H1 (cell line): ENCODE results near the gene ZNF316. TPM values are rescaled to one million over a fixed set of nuclear protein-coding genes. Genes with fewer than 3 reads are reported as not detected.

Source experiments
- CTCF ChIA-PET: fragments of 300-600 bp; sonication (Branson Sonifier 250); formaldehyde crosslinking; loops from one replicate; lab custom pipeline; 2021; ENCODE audit not compliant: partially characterized antibody; lab: Charles Lee
- POLR2A ChIA-PET: fragments of 300-600 bp; sonication (Branson Sonifier 250); formaldehyde crosslinking; loops from one replicate; lab custom pipeline; 2021; ENCODE audit warnings: inconsistent platforms; ENCODE audit not compliant: partially characterized antibody; lab: Charles Lee
- DNase-seq, 2 experiments: peaks; one replicate each; pipeline versions ENCODE4 v3.0.0 to v3.0.0-alpha.2; 2010 to 2022; ENCODE audit warnings: low spot score in 2 of 2, low read depth in 1 of 2, mixed read lengths in 1 of 2
- FAIRE-seq: peaks from 2 replicates; lab custom pipeline; 2011; peaks lifted over from hg19 to GRCh38; lab: Jason Lieb, UNC
- H2AFZ ChIP-seq: 2 replicates; pipeline ENCODE4 v1.8.1; 2012; ENCODE audit warnings: low read length, inconsistent platforms
- H2AK5ac ChIP-seq: 2 replicates; pipeline ENCODE4 v1.6.1; 2013; ENCODE audit warnings: low read depth, low read length
- H2BK120ac ChIP-seq: replicated peaks from 2 replicates; pipeline ENCODE3; 2013; ENCODE audit warnings: low read depth, low read length, inconsistent platforms
- H2BK12ac ChIP-seq: 2 replicates; pipeline ENCODE4 v1.6.1; 2013; ENCODE audit warnings: low read depth, low read length
- H2BK15ac ChIP-seq: 2 replicates; pipeline ENCODE4 v1.6.1; 2013; ENCODE audit warnings: low read length
- H2BK20ac ChIP-seq: 2 replicates; pipeline ENCODE4 v1.6.1; 2013; ENCODE audit warnings: low read length
- H2BK5ac ChIP-seq: 2 replicates; pipeline ENCODE4 v1.6.1; 2013; ENCODE audit warnings: low read depth, low read length
- H3K14ac ChIP-seq: 2 replicates; pipeline ENCODE4 v1.6.1; 2013; ENCODE audit warnings: inconsistent platforms; ENCODE audit not compliant: insufficient read length
- H3K18ac ChIP-seq: 2 replicates; pipeline ENCODE4 v1.6.1; 2013; ENCODE audit warnings: low read length; ENCODE audit errors: extremely low read depth
- H3K23ac ChIP-seq: 2 replicates; pipeline ENCODE4 v1.6.1; 2013; ENCODE audit warnings: inconsistent platforms; ENCODE audit not compliant: insufficient read length
- H3K23me2 ChIP-seq: 2 replicates; pipeline ENCODE4 v1.6.1; 2013; ENCODE audit warnings: low read depth, low read length
- H3K27ac ChIP-seq: 2 replicates; pipeline ENCODE4 v1.6.1; 2011; ENCODE audit warnings: low read depth, low read length, inconsistent platforms
- H3K27me3 ChIP-seq, 4 experiments: replicated peaks in 1 of 4; 1 replicate in 1 of 4; 2 replicates in 3 of 4; pipeline versions ENCODE4 v1.6.1 to v1.8.1; 2011 to 2013; ENCODE audit warnings: low read length in 3 of 4, mild to moderate bottlenecking in 3 of 4, inconsistent platforms in 2 of 4, mixed read lengths in 2 of 4, moderate library complexity in 1 of 4; ENCODE audit not compliant: control insufficient read depth in 3 of 4, insufficient read depth in 3 of 4; ENCODE audit errors: extremely low read depth in 1 of 4
- H3K36me3 ChIP-seq, 4 experiments: 2 replicates each; pipeline versions ENCODE4 v1.6.1 to v1.8.1; 2011 to 2013; ENCODE audit warnings: mild to moderate bottlenecking in 4 of 4, low read length in 3 of 4, moderate library complexity in 2 of 4, control low read depth in 1 of 4, inconsistent platforms in 1 of 4; ENCODE audit not compliant: insufficient read depth in 4 of 4, control insufficient read depth in 2 of 4
- H3K4ac ChIP-seq: replicated peaks from 2 replicates; pipeline ENCODE3; 2013; ENCODE audit warnings: low read length, low read depth, mixed read lengths, inconsistent platforms; ENCODE audit not compliant: insufficient read length
- H3K4me1 ChIP-seq, 4 experiments: replicated peaks in 1 of 4; 1 replicate in 1 of 4; 2 replicates in 3 of 4; pipeline versions ENCODE4 v1.6.1 to v1.8.1; 2011 to 2013; ENCODE audit warnings: low read length in 3 of 4, inconsistent platforms in 2 of 4, mixed read lengths in 1 of 4; ENCODE audit not compliant: insufficient read depth in 4 of 4, control insufficient read depth in 3 of 4
- H3K4me2 ChIP-seq, 2 experiments: 2 replicates each; pipeline versions ENCODE4 v1.6.1 to v1.8.1; 2011 to 2013; ENCODE audit warnings: low read depth in 2 of 2, low read length in 2 of 2, control low read depth in 1 of 2, inconsistent platforms in 1 of 2, mild to moderate bottlenecking in 1 of 2; ENCODE audit not compliant: insufficient read depth in 1 of 2
- H3K4me3 ChIP-seq, 4 experiments: fragments of 200-600, 300-600 bp in 1 of 4; sonication (generic), shearing (Covaris generic), sonication (Bioruptor Twin) in 1 of 4; 2 replicates each; pipeline versions ENCODE4 v1.5.1 to v1.8.1; 2011 to 2016; ENCODE audit warnings: low read length in 4 of 4, low read depth in 3 of 4, control low read depth in 2 of 4, inconsistent platforms in 2 of 4, mild to moderate bottlenecking in 2 of 4, mixed read lengths in 1 of 4, moderate library complexity in 1 of 4; ENCODE audit not compliant: insufficient read depth in 2 of 4; ENCODE audit errors: extremely low read depth in 1 of 4
- H3K56ac ChIP-seq: replicated peaks from 2 replicates; pipeline ENCODE3; 2013; ENCODE audit warnings: low read depth, mild to moderate bottlenecking, mixed read lengths, low read length, inconsistent platforms; ENCODE audit not compliant: insufficient read length
- H3K79me1 ChIP-seq: 2 replicates; pipeline ENCODE4 v1.6.1; 2013; ENCODE audit warnings: low read depth, low read length, control low read depth
- H3K79me2 ChIP-seq, 2 experiments: 2 replicates each; pipeline versions ENCODE4 v1.6.1 to v1.8.1; 2012 to 2013; ENCODE audit warnings: low read length in 2 of 2, mild to moderate bottlenecking in 2 of 2, inconsistent platforms in 1 of 2; ENCODE audit not compliant: insufficient read depth in 2 of 2, control insufficient read depth in 1 of 2
- H3K9ac ChIP-seq, 4 experiments: replicated peaks in 1 of 4; 1 replicate in 1 of 4; 2 replicates in 3 of 4; pipeline versions ENCODE4 v1.6.1 to v1.8.1; 2011 to 2013; ENCODE audit warnings: low read depth in 3 of 4, low read length in 3 of 4, control low read depth in 2 of 4, mild to moderate bottlenecking in 2 of 4, moderate library complexity in 2 of 4, inconsistent platforms in 1 of 4; ENCODE audit errors: extremely low read depth in 1 of 4
- H3K9me3 ChIP-seq, 2 experiments: 2 replicates each; pipeline versions ENCODE4 v1.6.1 to v1.8.1; 2012 to 2013; ENCODE audit warnings: mild to moderate bottlenecking in 2 of 2, moderate library complexity in 2 of 2, control low read depth in 1 of 2, inconsistent platforms in 1 of 2, low read depth in 1 of 2, low read length in 1 of 2, mixed read lengths in 1 of 2; ENCODE audit not compliant: insufficient read depth in 2 of 2
- H4K20me1 ChIP-seq, 2 experiments: replicated peaks in 1 of 2; 2 replicates each; pipeline versions ENCODE3 to v1.8.1; 2011 to 2013; ENCODE audit warnings: inconsistent platforms in 2 of 2, low read length in 2 of 2, mild to moderate bottlenecking in 1 of 2; ENCODE audit not compliant: insufficient read depth in 2 of 2, control insufficient read depth in 1 of 2
- H4K5ac ChIP-seq: 2 replicates; pipeline ENCODE4 v1.6.1; 2013; ENCODE audit warnings: low read length, low read depth, mixed read lengths, inconsistent platforms; ENCODE audit not compliant: insufficient read length
- H4K8ac ChIP-seq: 2 replicates; pipeline ENCODE4 v1.8.0; 2013; ENCODE audit warnings: mild to moderate bottlenecking, moderate library complexity, low read length, inconsistent platforms; ENCODE audit not compliant: insufficient read depth; ENCODE audit errors: extremely low read depth
- H4K91ac ChIP-seq: replicated peaks from 2 replicates; pipeline ENCODE3; 2013; ENCODE audit warnings: low read length, mixed read lengths, inconsistent platforms; ENCODE audit not compliant: insufficient read length
- ATF2 ChIP-seq: IDR thresholded peaks from 2 replicates; pipeline ENCODE4 v1.6.1; 2012; ENCODE audit warnings: low read length, inconsistent platforms
- BACH1 ChIP-seq: IDR thresholded peaks from 2 replicates; pipeline ENCODE4 v1.6.1; 2012; ENCODE audit warnings: low read length, improper control_type of control experiment
- CEBPB ChIP-seq: IDR thresholded peaks from 2 replicates; pipeline ENCODE4 v1.6.1; 2012; ENCODE audit warnings: low read depth, low read length
- GTF2F1 ChIP-seq: IDR thresholded peaks from 2 replicates; pipeline ENCODE4 v1.6.1; 2012; ENCODE audit warnings: low read depth, low read length, improper control_type of control experiment, borderline replicate concordance
- JUN ChIP-seq: IDR thresholded peaks from 2 replicates; pipeline ENCODE4 v1.6.1; 2011; ENCODE audit warnings: low read depth, mild to moderate bottlenecking, improper control_type of control experiment, low read length
- POU5F1 ChIP-seq: IDR thresholded peaks from 2 replicates; pipeline ENCODE4 v1.6.1; 2011; ENCODE audit warnings: low read depth, mild to moderate bottlenecking, low read length, moderate library complexity
- RXRA ChIP-seq: IDR thresholded peaks from 2 replicates; pipeline ENCODE4 v1.6.1; 2011; ENCODE audit warnings: low read depth, mild to moderate bottlenecking, low read length, moderate library complexity; ENCODE audit not compliant: insufficient read depth
- SIX5 ChIP-seq: IDR thresholded peaks from 2 replicates; pipeline ENCODE4 v1.6.1; 2011; ENCODE audit warnings: mild to moderate bottlenecking, low read depth, low read length
- SRF ChIP-seq: IDR thresholded peaks from 2 replicates; pipeline ENCODE4 v1.6.1; 2011; ENCODE audit warnings: mild to moderate bottlenecking, low read depth, low read length, moderate library complexity
- USF2 ChIP-seq: IDR thresholded peaks from 2 replicates; pipeline ENCODE4 v1.6.1; 2011; ENCODE audit warnings: low read length, improper control_type of control experiment
- WGBS, 2 experiments: shearing (Covaris generic) in 1 of 2; methylation state at CpG; one replicate each; pipeline versions ENCODE4 v1.1.6 to v1.1.7; 2013 to 2015; ENCODE audit warnings: low lambda C conversion rate in 2 of 2, mixed read lengths in 2 of 2, inconsistent platforms in 1 of 2, low coverage in 1 of 2, missing lambda C conversion rate in 1 of 2; ENCODE audit not compliant: insufficient replicate concordance in 2 of 2, insufficient coverage in 1 of 2, insufficient read length in 1 of 2; ENCODE audit errors: extremely low coverage in 1 of 2, missing lambda C conversion rate in 1 of 2; 5-methylcytosine and 5-hydroxymethylcytosine counted together
- polyA plus RNA-seq, 7 experiments: library from polyadenylated mRNA; depleted of rRNA in 3 of 7; stranded (reverse) in 5 of 7; unstranded in 2 of 7; fragments of >200 nt in 5 of 7; fragments of 200-250 nt in 2 of 7; gene quantifications; 1 replicate in 5 of 7; 2 replicates in 1 of 7; 4 replicates in 1 of 7; pipeline versions ENCODE4 v1.2.1 to v1.2.3, GENCODE V29; 2011 to 2013; ENCODE audit warnings: missing spikeins in 2 of 7, mixed read lengths in 2 of 7
- total RNA-seq: library from RNA; stranded (reverse); fragmentation: NEBNext Ultra II Directional; extraction: Animal tissue kit (Norgen Biotek cat#: 25700); gene quantifications from 2 replicates; pipeline ENCODE4 v1.2.1, GENCODE V29; 2021

Gene ZNF316
- total and polyA plus RNA-seq, 2 of the 8 experiments (the other 6 are each of a cell fraction or from before 2014, with no cell fraction given), result 3.6 to 13.7 TPM

DNA sequence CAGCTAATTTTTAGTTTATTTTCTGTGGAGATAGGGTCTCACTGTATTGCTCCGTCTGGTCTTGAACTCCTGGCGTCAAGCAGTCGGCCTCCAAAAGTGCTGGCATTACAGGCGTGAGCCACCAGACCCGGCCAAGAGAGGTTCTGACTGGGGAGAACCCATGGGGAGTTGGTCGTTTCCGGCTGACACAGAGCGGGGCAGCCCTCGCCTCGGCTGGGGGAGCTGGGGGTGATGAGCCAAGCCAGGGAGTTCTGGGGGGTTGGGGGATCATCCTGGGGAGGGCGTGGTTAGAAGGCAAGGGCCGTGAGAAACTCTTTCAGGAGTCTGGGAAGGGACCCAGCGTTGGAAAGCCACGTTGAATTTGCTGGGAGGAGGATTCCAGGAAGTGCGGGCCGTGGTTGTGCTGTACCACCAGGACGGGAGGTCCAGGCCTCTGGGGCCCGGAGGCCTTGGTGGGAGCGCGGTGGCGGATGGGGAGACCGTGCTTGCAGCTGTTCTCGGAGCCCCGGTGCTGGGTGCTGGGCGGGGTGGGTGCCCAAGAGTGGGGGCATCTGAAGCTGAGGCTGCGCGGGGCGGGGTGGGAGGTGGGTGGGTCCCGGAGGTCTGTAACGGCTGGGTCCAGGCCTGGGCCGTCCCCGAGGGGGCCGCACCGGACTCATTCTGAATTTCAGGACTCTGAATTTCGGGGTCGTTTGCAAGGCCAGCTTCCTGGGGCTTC is 30.1 kb upstream of the ZNF316 start:
- DNase-seq (no peak), FAIRE-seq (no peak)
- Histone ChIP-seq H3K9ac (no peak overlapping the region), H3K4me2 (no peak overlapping the region), H3K4me1 (0 out of 7 replicates have a peak, but pooled peaks cover 0 to 2% (median 0%) of the 10 kb centered on the region in 4 experiments), H2BK120ac (no peak overlapping the region), H3K14ac (no peak overlapping the region), H2BK12ac (no peak overlapping the region), H2BK15ac (no peak overlapping the region), H3K27ac (no peak overlapping the region), H3K4ac (no peak overlapping the region), H4K20me1 (peaks cover 2 to 4% of the 10 kb centered on the region in 2 experiments), H4K91ac (no peak overlapping the region), H3K23me2 (no peaks in the 10 kb centered on the region), H4K5ac (no peak overlapping the region), H2AFZ (no peak overlapping the region), H2BK5ac (no peak overlapping the region), H3K79me1 (no peaks in the 10 kb centered on the region), H3K4me3 (no peak overlapping the region), H3K23ac (no peak overlapping the region), H4K8ac (no peak overlapping the region), H3K36me3 (peaks cover 0 to 4% (median 2%) of the 10 kb centered on the region in 4 experiments; a peak in 3 of 8 replicates), H2AK5ac (no peak overlapping the region), H3K18ac (no peak overlapping the region), H3K27me3 (no peaks in the 10 kb centered on the region), H3K9me3 (no peaks in the 10 kb centered on the region), H3K79me2 (no peaks in the 10 kb centered on the region), H3K56ac (no peak overlapping the region), H2BK20ac (no peak overlapping the region)
- 95% methylated on average over 15 of the region's 36 CpGs; no CpG with 5 or more reads in 1 of the 2 experiments for WGBS, 2 experiments
- POLR2A ChIA-PET, result interaction anchor here (0.6 kb wide), 1 partner anchor 48 kb away, joined by 3 read pairs; no protein-coding TSS in a partner anchor
- CTCF ChIA-PET, result interaction anchor here (0.7 kb wide), 1 partner anchor 249 kb away, joined by 3 read pairs; no protein-coding TSS in a partner anchor
- TF ChIP-seq SIX5 (no peak), USF2 (no peak), CEBPB (no peak), POU5F1 (no peak), RXRA (no peak), JUN (no peak), ATF2 (no peak), SRF (no peak), GTF2F1 (no peak), BACH1 (no peak)
